Endothelial cell of umbilical vein (primary cell): Measurements from ENCODE around the gene GRID1. TPM values are rescaled to one million over a fixed set of nuclear protein-coding genes. Genes with fewer than 3 reads are reported as not detected.

Experiments used
- BruUV-seq: library from RNA; stranded (reverse); fragments of 400-500 nt; replicated peaks from 2 replicates; lab custom pipeline; 2021; lab: Mats Ljungman, UMichigan
- CTCF ChIA-PET: fragments of 300-600, 350-600 bp; sonication (Branson Sonifier 250); formaldehyde crosslinking; loops from one replicate; lab custom pipeline; 2021; ENCODE audit warnings: antibody characterized with exemption, inconsistent platforms; lab: Charles Lee
- POLR2A ChIA-PET: fragments of 300-600, 350-600 bp; sonication (Branson Sonifier 250); formaldehyde crosslinking; loops from one replicate; lab custom pipeline; 2021; ENCODE audit warnings: antibody characterized with exemption, inconsistent platforms; lab: Charles Lee
- DNase-seq: peaks from one replicate; pipeline ENCODE4 v3.0.0-alpha.2; 2011; ENCODE audit warnings: low read depth, low spot score
- FAIRE-seq: peaks from 2 replicates; lab custom pipeline; 2011; peaks lifted over from hg19 to GRCh38; lab: Jason Lieb, UNC
- H2AFZ ChIP-seq: 2 replicates; pipeline ENCODE4 v1.6.0; 2012; ENCODE audit warnings: low read depth, low read length, control low read depth, inconsistent platforms
- H3K27ac ChIP-seq: 2 replicates; pipeline ENCODE4 v1.5.1; 2011; ENCODE audit warnings: low read depth, mild to moderate bottlenecking, control low read depth, low read length, moderate library complexity; ENCODE audit not compliant: insufficient read depth
- H3K27me3 ChIP-seq, 2 experiments: 2 replicates each; pipeline versions ENCODE4 v1.6.0 to v1.6.1; 2011; ENCODE audit warnings: low read length in 2 of 2, mixed read lengths in 1 of 2; ENCODE audit not compliant: control insufficient read depth in 2 of 2, insufficient read depth in 2 of 2
- H3K36me3 ChIP-seq, 2 experiments: 2 replicates in 1 of 2; 3 replicates in 1 of 2; pipeline ENCODE4 v1.5.1; 2011; ENCODE audit warnings: low read length in 2 of 2, mild to moderate bottlenecking in 1 of 2, moderate library complexity in 1 of 2; ENCODE audit not compliant: control insufficient read depth in 2 of 2, insufficient read depth in 2 of 2; ENCODE audit errors: extremely low read depth in 1 of 2
- H3K4me1 ChIP-seq: 3 replicates; pipeline ENCODE4 v1.5.1; 2011; ENCODE audit warnings: mild to moderate bottlenecking, low read length; ENCODE audit not compliant: control insufficient read depth, insufficient read depth; ENCODE audit errors: extremely low read depth
- H3K4me2 ChIP-seq: 2 replicates; pipeline ENCODE4 v1.6.1; 2011; ENCODE audit warnings: low read length, control low read depth, mixed read lengths; ENCODE audit not compliant: insufficient read depth
- H3K4me3 ChIP-seq, 3 experiments: fragments of 200-600 bp in 1 of 3; sonication (generic), shearing (Covaris generic) in 1 of 3; replicated peaks in 1 of 3; 2 replicates each; pipeline ENCODE4 v1.5.1; 2011 to 2016; ENCODE audit warnings: control low read depth in 3 of 3, low read length in 3 of 3, mild to moderate bottlenecking in 2 of 3, inconsistent platforms in 1 of 3, low read depth in 1 of 3, moderate library complexity in 1 of 3; ENCODE audit not compliant: insufficient read depth in 1 of 3
- H3K79me2 ChIP-seq: 2 replicates; pipeline ENCODE4 v1.6.0; 2012; ENCODE audit warnings: low read length, inconsistent platforms; ENCODE audit not compliant: control insufficient read depth, insufficient read depth
- H3K9ac ChIP-seq: replicated peaks from 2 replicates; pipeline ENCODE3; 2011; ENCODE audit warnings: low read length, control low read depth; ENCODE audit not compliant: insufficient read depth; ENCODE audit errors: extremely low read depth
- H3K9me1 ChIP-seq: replicated peaks from 3 replicates; pipeline ENCODE4 v1.6.0; 2011; ENCODE audit warnings: mild to moderate bottlenecking, low read length; ENCODE audit not compliant: control insufficient read depth, insufficient read depth; ENCODE audit errors: extremely low read depth
- H3K9me3 ChIP-seq: replicated peaks from 2 replicates; pipeline ENCODE4 v1.5.1; 2012; ENCODE audit warnings: low read length, inconsistent platforms; ENCODE audit not compliant: control insufficient read depth, insufficient read depth
- H4K20me1 ChIP-seq: replicated peaks from 2 replicates; pipeline ENCODE3; 2011; ENCODE audit warnings: mild to moderate bottlenecking, low read length; ENCODE audit not compliant: control insufficient read depth, insufficient read depth; ENCODE audit errors: extremely low read depth
- CTCF ChIP-seq, 2 donors: IDR thresholded peaks; 1 replicate in 1 of 2; 2 replicates in 1 of 2; pipeline ENCODE4 v1.5.1; 2011; ENCODE audit warnings: low read length in 2 of 2, mild to moderate bottlenecking in 2 of 2, moderate library complexity in 2 of 2, control low read depth in 1 of 2, inconsistent platforms in 1 of 2, low read depth in 1 of 2; ENCODE audit not compliant: insufficient read depth in 1 of 2; ENCODE audit errors: extremely low read depth in 1 of 2
- EZH2 ChIP-seq: IDR thresholded peaks from 2 replicates; pipeline ENCODE4 v1.6.1; 2012; ENCODE audit warnings: borderline replicate concordance, low read depth, mild to moderate bottlenecking, moderate library complexity, low read length, inconsistent platforms; ENCODE audit not compliant: severe bottlenecking
- FOS ChIP-seq: IDR thresholded peaks from 2 replicates; pipeline ENCODE4 v1.6.1; 2011; ENCODE audit warnings: mild to moderate bottlenecking, low read length, moderate library complexity, borderline replicate concordance; ENCODE audit not compliant: insufficient read depth
- GATA2 ChIP-seq: IDR thresholded peaks from 2 replicates; pipeline ENCODE4 v1.7.0; 2011; ENCODE audit warnings: low read depth, mild to moderate bottlenecking, moderate library complexity, mixed read lengths, low read length; ENCODE audit not compliant: insufficient read length, insufficient read depth
- JUN ChIP-seq: IDR thresholded peaks from 2 replicates; pipeline ENCODE4 v1.6.1; 2011; ENCODE audit warnings: borderline replicate concordance, low read depth; ENCODE audit not compliant: insufficient read length, insufficient read depth
- MAX ChIP-seq: IDR thresholded peaks from 2 replicates; pipeline ENCODE4 v1.6.1; 2011; ENCODE audit not compliant: insufficient read depth, insufficient read length
- MYC ChIP-seq: IDR thresholded peaks from one replicate; pipeline ENCODE4 v1.6.1; 2011; ENCODE audit warnings: mild to moderate bottlenecking, low read depth, low read length
- POLR2A ChIP-seq: IDR thresholded peaks from 2 replicates; pipeline ENCODE4 v1.6.1; 2012; ENCODE audit warnings: low read depth, mild to moderate bottlenecking, control low read depth, low read length
- POLR2AphosphoS5 ChIP-seq: IDR thresholded peaks from 2 replicates; pipeline ENCODE4 v1.6.1; 2012; ENCODE audit warnings: low read depth, mild to moderate bottlenecking, control low read depth, low read length, moderate library complexity; ENCODE audit not compliant: insufficient read depth
- dilution Hi-C: fragments of 300-500 bp; cut with MboI; formaldehyde crosslinking; loops from one replicate; pipeline ENCODE4 v1.15.0; 2019; ENCODE audit warnings: low sequenced_read_pairs; ENCODE audit not compliant: extremely low pct_ligation_motif_present
- intact Hi-C: fragments of 100-400 bp; cut with micrococcal nuclease; formaldehyde crosslinking; loops from one replicate; pipeline ENCODE4 v1.10.0; 2022
- polyA plus RNA-seq, 4 experiments: library from polyadenylated mRNA; depleted of rRNA in 3 of 4; stranded (reverse) in 3 of 4; unstranded in 1 of 4; fragments of >200 nt; gene quantifications; 2 replicates each; pipeline versions ENCODE4 v1.2.1 to v1.2.3, GENCODE V29; 2011 to 2012; ENCODE audit warnings: missing spikeins in 1 of 4
- total RNA-seq: library from RNA; stranded (reverse); gene quantifications from 2 replicates; pipeline ENCODE4 v1.2.3, GENCODE V29; 2021

GRID1 gene
- total and polyA plus RNA-seq, 2 donors (not counting 3 experiments of a cell fraction or from before 2014, with no cell fraction given) = not detected

DNA sequence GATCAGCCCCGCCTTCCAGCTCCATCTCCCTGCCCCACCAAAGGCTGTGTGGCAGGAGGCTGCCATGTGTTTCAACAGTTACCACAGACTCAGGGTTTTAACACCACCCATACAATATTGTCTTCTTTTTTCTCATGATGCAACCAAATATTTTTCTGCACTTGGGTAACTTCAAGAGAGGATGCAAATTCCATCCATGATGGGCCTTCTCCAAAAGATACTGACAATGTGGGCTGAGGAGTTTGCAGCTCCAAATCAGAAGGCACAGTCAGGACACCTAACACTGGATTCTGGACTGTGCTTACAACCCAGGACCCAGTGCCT lies 347.9 kb downstream of the GRID1 start:
- no peak overlapping the region for H3K27ac ChIP-seq
- no peaks in the 10 kb centered on the region for H3K79me2 ChIP-seq
- no peaks in the 10 kb centered on the region for H4K20me1 ChIP-seq
- H3K4me2 ChIP-seq = no peak overlapping the region
- no peaks in the 10 kb centered on the region for H3K36me3 ChIP-seq
- TF ChIP-seq CTCF (IDR thresholded peaks at IDR 0.05; ENCODE audit: extremely low read depth in 1 of 2, insufficient read depth in 1 of 2, low read depth in 1 of 2, low read length in 2 of 2) = no peak
- TF ChIP-seq MAX = no peak
- H2AFZ ChIP-seq = no peak overlapping the region
- no peaks in the 10 kb centered on the region for H3K9me1 ChIP-seq
- POLR2A ChIA-PET = interaction anchor here (0.6 kb wide), 1 partner anchor 257 kb away, joined by 3 read pairs; no protein-coding TSS in a partner anchor
- H3K4me1 ChIP-seq = no peaks in the 10 kb centered on the region
- H3K9ac ChIP-seq = no peak overlapping the region
- intact Hi-C loops = no loop called here
- FAIRE-seq (no peak), DNase-seq (no peak)
- dilution Hi-C loops = no loop called here
- H3K27me3 ChIP-seq = no peaks in the 10 kb centered on the region
- H3K4me3 ChIP-seq = no peak overlapping the region
- CTCF ChIA-PET = no interaction called here
- no TSS peak for BruUV-seq
- no peaks in the 10 kb centered on the region for H3K9me3 ChIP-seq

- Histone ChIP-seq H4K20me1 (no peaks in the 10 kb centered on the region), H2AFZ (no peak overlapping the region), H3K36me3 (no peaks in the 10 kb centered on the region), H3K9ac (no peak overlapping the region), H3K79me2 (no peaks in the 10 kb centered on the region), H3K9me1 (no peaks in the 10 kb centered on the region), H3K9me3 (no peaks in the 10 kb centered on the region), H3K27ac (no peak overlapping the region), H3K4me1 (no peaks in the 10 kb centered on the region), H3K4me3 (no peak overlapping the region), H3K27me3 (no peaks in the 10 kb centered on the region), H3K4me2 (no peak overlapping the region)
- dilution Hi-C loops (no loop called here), intact Hi-C loops (no loop called here)
- TF ChIP-seq POLR2A (no peak), MYC (no peak), CTCF (IDR thresholded peaks at IDR 0.05; ENCODE audit: extremely low read depth in 1 of 2, insufficient read depth in 1 of 2, low read depth in 1 of 2, low read length in 2 of 2) (no peak), POLR2AphosphoS5 (no peak), FOS (no peak), MAX (no peak), GATA2 (no peak), JUN (no peak), EZH2 (no peak)
- ChIA-PET CTCF (no interaction called here), POLR2A (interaction anchor here (0.6 kb wide), 1 partner anchor 256 kb away, joined by 3 read pairs; no protein-coding TSS in a partner anchor)
- DNase-seq (no peak), FAIRE-seq (no peak)
- no TSS peak for BruUV-seq
Measured at GRCh38 chr10:86017841-86018734, 348.5 kb downstream of the GRID1 start.
